GM12801 (cell line): ENCODE measurements around the gene DSCAM.

Source experiments
- TF ChIP-seq, protein P1 (sequence below): IDR thresholded peaks from one replicate; pipeline ENCODE4 v1.5.1; 2011; ENCODE audit warnings: control low read depth; ENCODE audit not compliant: insufficient read length; ENCODE audit errors: extremely low read depth

The DSCAM gene

DNA sequence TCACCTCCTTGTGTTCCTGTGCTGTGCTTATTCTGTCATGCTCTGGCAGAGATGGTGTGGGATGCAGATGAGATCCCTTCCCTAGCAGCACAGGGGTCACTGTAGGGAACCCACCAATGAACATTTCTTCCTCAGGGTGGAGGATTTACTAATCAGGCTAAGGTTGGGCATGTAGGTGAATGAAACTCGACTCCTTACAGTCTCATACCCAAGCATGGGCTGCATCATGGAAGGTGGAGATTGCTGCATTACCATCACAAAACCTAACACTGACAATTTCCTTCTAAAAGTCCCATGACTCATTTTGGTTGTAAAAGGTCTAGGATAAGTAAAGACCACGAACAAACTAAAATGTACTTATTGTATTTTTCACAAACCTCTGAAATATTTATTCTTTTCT lies 399.9 kb downstream of the DSCAM start:
- TF ChIP-seq, protein P1, sequence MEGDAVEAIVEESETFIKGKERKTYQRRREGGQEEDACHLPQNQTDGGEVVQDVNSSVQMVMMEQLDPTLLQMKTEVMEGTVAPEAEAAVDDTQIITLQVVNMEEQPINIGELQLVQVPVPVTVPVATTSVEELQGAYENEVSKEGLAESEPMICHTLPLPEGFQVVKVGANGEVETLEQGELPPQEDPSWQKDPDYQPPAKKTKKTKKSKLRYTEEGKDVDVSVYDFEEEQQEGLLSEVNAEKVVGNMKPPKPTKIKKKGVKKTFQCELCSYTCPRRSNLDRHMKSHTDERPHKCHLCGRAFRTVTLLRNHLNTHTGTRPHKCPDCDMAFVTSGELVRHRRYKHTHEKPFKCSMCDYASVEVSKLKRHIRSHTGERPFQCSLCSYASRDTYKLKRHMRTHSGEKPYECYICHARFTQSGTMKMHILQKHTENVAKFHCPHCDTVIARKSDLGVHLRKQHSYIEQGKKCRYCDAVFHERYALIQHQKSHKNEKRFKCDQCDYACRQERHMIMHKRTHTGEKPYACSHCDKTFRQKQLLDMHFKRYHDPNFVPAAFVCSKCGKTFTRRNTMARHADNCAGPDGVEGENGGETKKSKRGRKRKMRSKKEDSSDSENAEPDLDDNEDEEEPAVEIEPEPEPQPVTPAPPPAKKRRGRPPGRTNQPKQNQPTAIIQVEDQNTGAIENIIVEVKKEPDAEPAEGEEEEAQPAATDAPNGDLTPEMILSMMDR, result no peak

DNA sequence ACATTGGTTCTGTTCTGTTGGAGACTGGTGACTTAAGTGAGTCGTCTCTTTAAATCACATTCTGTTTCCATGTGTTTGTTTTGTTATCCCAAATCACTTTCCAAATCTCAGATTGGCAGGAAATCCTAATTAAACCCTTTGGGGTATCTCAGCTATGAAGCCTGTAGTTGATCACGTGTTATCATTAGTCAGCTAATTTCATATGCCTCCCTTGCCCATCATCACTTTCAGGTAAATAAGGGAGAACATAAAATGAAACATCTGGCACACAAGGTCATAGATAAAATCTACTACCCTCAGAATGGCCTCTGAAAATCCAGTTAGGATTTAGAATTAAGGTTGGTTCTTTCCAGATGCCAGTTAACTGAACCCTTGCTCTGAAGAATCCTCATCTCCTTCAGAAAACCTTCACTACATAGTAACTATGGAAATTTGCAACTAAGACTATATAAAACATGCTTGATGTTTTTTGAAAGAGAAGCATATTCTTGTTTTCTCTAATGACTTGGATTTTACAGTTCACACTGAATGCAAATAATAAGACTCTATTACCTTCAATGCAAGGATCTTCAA lies 401.5 kb downstream of the DSCAM start:
- TF ChIP-seq, protein P1, result no peak

DNA sequence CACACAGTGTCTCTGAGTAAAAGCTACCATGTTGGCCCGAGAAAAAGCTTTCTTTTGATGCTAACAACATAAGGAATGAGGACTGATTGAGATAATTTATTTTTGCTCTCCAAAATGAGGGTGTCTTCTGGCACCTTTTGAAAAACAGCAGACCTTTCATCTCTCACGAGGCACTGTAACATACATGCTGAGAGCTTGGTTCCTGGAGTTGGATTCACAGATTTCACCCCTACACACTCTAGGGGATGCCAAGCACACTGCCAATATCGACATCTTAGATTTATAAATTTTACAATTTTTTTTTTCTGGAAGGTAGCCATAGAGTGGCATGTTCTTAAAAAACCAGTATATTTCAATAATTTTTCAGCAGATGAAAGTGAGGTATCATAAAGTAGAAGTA lies 408.3 kb downstream of the DSCAM start:
- TF ChIP-seq, protein P1, result no peak

DNA sequence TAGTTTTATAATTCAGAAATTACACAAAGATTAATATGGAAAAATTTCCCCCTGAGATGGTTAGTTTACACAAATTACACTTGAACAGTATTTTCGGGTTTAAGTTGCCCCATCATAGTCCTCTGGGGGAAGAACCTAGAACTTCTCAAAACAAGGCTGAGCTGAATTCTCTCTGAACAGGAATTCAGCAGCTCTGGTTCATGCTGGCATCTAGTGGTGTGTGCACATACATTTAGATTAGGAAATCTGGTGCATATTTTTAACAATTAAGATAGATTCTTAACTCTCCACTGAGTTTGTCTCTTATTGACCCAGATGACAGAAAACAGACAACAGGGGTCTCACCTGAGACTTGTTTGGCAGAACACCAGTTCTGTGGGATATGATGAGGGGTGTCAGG lies 410.7 kb downstream of the DSCAM start:
- TF ChIP-seq, protein P1, result no peak

DNA sequence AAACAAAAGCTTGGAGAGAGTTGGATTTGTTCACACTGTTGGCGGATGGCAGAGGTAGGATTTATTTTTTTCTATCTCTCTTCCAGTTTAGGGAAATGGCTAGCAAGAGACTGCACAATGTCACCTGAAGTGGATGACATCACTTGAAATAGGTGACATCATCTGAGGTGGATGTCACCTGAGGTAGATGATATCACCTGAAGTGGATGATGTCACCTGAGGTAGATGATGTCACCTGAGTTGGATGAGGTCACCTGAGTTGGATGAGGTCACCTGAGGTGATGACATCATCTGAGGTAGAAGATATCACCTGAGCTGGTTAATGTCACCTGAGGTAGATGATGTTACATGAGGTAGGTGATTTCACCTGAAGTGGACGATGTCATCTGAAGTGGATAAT lies 413.4 kb downstream of the DSCAM start:
- TF ChIP-seq, protein P1, result no peak

DNA sequence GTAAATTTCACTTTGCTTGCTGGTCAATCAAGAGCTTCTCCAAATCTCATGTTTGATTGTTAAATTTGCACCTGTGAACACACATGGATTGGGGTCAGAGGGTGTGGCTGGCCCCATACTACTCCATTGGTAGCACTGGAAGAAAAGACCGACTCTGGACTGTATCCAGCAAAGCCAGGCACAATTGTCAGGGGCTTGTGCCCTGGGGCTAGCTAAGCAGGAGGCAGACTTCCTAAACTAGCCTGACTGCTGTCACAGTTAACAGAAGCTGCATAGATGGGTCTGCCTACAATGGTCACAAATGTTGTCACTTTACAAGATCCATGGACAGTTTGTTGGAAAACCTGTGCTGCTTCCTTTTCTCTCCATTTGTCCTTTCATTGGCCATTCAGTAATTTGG lies 421.0 kb downstream of the DSCAM start:
- TF ChIP-seq, protein P1, result no peak

DNA sequence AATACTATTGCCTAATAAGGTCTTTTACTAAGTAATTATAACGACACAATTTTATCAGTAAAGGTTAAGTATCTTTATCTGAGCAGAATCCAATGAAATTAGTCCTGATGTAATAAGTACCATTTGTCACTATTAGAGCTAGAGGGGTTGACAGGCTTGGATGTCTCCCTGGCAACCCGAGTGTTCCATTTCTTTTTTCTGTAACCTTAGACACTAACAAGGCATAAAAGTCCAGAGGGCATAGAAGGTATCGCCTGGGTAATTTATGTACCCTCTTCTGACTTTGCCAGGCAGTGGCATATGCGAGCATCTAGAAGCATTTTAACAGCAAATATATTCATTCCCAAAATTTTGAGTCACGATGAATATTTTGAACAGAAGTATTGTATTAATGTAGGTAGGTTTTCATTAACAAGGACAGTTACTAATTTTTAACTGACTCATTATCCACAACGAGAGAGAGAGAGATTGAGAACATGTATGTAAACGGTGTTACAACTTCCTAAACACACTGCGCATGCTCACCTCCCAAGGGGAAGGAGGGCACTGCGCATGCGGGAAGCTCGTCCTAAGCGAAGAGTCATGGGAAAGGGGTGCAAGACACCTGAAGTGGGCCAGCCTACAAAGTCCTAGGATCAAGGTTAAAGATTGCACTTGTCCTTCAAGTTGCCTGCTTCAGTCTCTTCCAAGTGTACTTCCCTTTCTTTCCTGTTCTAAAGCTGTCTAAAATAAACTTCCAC lies 423.9 kb downstream of the DSCAM start:
- TF ChIP-seq, protein P1, result no peak
